Measurements from ENCODE around the gene CDCA7L. TPM values are rescaled to one million over a fixed set of nuclear protein-coding genes. Genes with fewer than 3 reads are reported as not detected.
"Not testable (repeated sequence)": the region's sequence is repeated elsewhere in the genome, so short reads cannot be mapped to it uniquely, and the experiment has no call there.

The CDCA7L gene
- polyA plus RNA-seq, 3 donors, result 5.8 to 17.5 (median 12.1) TPM

- WGBS, 3 donors, result 86 to 94% (median 89%) methylated on average over 3 of the region's 3 CpGs
- H3K27ac ChIP-seq (ENCODE audit: low read depth, low read length), result no peak overlapping the region
These were observed 30.6 kb downstream of the CDCA7L start for GRCh38 chr7:21915140-21915539.

GRCh38 chr7:21914671-21915070 is 31.0 kb downstream of the CDCA7L start:
- WGBS, 3 donors, result 80 to 95% (median 90%) methylated on average over 5 of the region's 5 CpGs
- H3K27ac ChIP-seq (ENCODE audit: low read depth, low read length), result no peak overlapping the region

GRCh38 chr7:21912931-21913780 is 32.5 kb downstream of the CDCA7L start:
- no peak overlapping the region for H3K27ac ChIP-seq (ENCODE audit: low read depth, low read length)
- WGBS, 3 donors, result 71 to 87% (median 71%) methylated on average over 8 of the region's 8 CpGs

GRCh38 chr7:21912305-21912704 is 33.4 kb downstream of the CDCA7L start:
- WGBS, 3 donors, result 71 to 74% (median 72%) methylated on average over 7 of the region's 7 CpGs
- H3K27ac ChIP-seq (ENCODE audit: low read depth, low read length), result no peak overlapping the region

- H3K27ac ChIP-seq (ENCODE audit: low read depth, low read length), result no peak overlapping the region
- WGBS, 3 donors, result 85 to 90% (median 88%) methylated on average over 8 of the region's 8 CpGs
These were observed 34.3 kb downstream of the CDCA7L start for GRCh38 chr7:21911341-21911875.

- no peak overlapping the region for H3K27ac ChIP-seq (ENCODE audit: low read depth, low read length)
- 87 to 93% (median 88%) methylated on average over 6 of the region's 6 CpGs for WGBS, 3 donors
These were observed 35.4 kb downstream of the CDCA7L start for GRCh38 chr7:21910253-21910652.

DNA sequence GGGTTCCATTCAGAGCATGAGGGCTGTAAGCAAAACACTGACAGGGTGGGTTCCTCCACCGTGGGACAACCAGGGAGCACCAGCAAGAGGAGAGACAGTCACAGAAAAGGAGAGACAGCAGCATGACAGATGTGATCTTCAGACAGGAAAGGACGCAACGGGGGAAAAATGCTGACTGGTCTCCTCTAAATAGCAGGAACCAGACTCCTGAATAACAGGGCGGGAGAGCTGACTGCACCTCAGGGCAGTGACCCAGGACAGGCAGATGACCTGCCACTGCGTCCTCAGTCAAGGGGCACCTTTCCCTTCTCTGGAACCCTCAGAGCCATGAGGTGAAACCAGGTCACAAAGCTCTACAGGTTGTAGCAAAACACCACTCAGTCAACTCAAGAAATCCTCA is 37.0 kb downstream of the CDCA7L start:
- WGBS, 3 donors, result 84 to 91% (median 90%) methylated on average over 5 of the region's 5 CpGs
- no peak overlapping the region for H3K27ac ChIP-seq (ENCODE audit: low read depth, low read length)

GRCh38 chr7:21903020-21903786 is 42.5 kb downstream of the CDCA7L start:
- H3K27ac ChIP-seq (ENCODE audit: low read depth, low read length), result no peak overlapping the region
- WGBS, 3 donors, result 92 to 93% (median 92%) methylated on average over 14 of the region's 14 CpGs

DNA sequence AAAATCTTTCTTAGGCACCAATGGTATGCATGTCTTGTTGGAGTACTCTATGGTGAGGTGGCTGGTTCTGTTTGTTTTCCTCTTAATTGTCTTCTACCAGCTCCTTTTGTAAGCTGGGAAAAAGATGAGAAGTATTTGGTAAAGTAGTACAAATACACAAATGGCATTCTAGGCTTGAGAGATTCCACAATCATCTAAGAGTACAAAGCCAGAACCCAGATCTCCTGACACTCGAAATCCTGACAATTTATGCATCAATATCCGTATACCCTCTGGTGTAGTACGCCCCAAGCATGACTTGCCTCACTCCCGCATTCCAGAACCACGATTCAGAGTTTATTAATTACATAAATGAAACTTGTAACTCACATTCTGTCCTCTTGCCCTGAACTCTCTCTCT is 43.5 kb downstream of the CDCA7L start:
- no peak overlapping the region for H3K27ac ChIP-seq (ENCODE audit: low read depth, low read length)
- WGBS, 3 donors, result 80 to 90% (median 87%) methylated on average over 5 of the region's 5 CpGs

- no peak overlapping the region for H3K27ac ChIP-seq (ENCODE audit: low read depth, low read length)
- WGBS, 3 donors, result 65 to 91% (median 67%) methylated on average over 17 of the region's 17 CpGs
These were observed 47.3 kb downstream of the CDCA7L start for GRCh38 chr7:21898265-21898930.

DNA sequence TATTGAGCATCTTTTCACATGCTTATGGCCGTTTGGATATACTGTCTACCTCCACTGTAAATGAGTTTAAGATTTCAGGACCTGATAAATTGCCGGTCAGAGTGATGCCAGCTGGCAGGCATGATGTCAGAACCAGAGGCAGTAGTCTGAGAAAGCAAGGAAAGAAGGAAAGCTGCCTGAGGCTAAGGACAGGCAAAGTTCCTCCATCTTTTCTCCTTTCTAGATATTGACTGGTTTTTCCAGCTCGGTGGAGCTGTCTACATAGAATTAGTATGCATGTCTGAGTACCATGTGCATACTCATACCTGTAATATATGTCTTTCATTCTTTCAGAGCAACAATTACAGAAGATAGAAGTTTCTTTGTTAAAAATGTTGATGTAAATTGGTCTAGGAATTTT is 52.3 kb downstream of the CDCA7L start:
- 82 to 91% (median 84%) methylated on average over 3 of the region's 3 CpGs for WGBS, 3 donors
- H3K27ac ChIP-seq (ENCODE audit: low read depth, low read length), result no peak overlapping the region

DNA sequence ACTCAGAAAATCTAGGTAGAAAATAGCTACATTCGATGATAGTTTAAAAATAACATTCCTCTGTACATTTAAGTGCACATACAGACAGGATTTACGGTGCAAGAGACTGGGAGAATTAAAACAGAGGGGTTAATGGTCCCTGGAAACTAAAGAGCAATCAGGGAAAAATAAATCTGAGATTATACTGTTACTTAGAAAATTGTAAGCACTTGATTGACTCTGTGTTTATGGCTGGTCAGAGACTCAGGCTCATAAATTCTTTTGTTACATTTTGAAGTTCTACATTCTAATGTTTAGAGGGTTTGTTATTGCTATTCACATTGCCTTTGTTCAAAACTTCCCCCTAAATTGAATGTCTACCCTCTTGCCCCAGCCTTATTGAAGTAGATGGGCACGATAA is 54.4 kb downstream of the CDCA7L start:
- H3K27ac ChIP-seq (ENCODE audit: low read depth, low read length), result no peak overlapping the region
- 61 to 93% (median 66%) methylated on average over 3 of the region's 3 CpGs for WGBS, 3 donors

DNA sequence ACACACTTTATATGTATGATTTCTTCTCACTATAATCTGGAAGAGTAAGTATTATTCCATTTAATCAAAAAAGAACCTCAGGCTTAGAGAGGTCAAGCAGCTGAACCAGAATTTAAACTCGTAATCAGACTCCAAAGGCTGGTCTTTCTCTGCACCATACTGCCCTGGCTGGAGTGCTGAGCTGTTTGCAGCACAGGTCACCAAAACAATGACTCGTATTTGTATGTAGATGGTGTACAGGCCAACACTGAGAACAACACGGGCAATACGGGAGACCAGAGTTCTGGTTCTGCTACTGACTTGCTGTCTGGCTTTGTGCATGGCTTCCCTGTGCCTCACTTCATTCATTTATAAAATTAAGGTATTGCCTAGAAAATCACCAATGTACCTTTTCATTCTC is 57.9 kb downstream of the CDCA7L start:
- 85 to 92% (median 86%) methylated on average over 4 of the region's 4 CpGs for WGBS, 3 donors
- no peak overlapping the region for H3K27ac ChIP-seq (ENCODE audit: low read depth, low read length)

GRCh38 chr7:21887353-21887752 is 58.3 kb downstream of the CDCA7L start:
- H3K27ac ChIP-seq (ENCODE audit: low read depth, low read length), result no peak overlapping the region
- 81 to 86% (median 81%) methylated on average over 2 of the region's 2 CpGs for WGBS, 3 donors

DNA sequence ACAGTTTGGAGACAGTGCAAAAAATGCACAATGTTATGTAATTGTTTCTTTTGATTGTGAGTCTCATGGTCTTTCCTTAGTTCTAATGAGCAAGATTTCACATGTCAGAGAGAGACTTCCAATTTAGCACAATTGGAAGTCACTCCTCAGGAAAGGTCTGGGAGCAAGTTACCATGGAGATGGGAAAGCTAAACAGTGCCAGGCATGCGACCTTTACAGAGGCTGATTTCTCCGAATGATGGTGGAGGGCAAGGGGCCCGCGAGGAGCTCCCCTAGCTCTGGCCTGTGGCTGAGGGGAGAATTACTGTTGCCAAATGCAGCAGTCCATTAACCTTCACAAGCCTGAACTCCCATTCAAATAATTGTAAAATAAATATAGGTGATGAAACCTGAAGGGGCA is 59.3 kb downstream of the CDCA7L start:
- WGBS, 3 donors, result 46 to 51% (median 48%) methylated on average over 4 of the region's 4 CpGs

DNA sequence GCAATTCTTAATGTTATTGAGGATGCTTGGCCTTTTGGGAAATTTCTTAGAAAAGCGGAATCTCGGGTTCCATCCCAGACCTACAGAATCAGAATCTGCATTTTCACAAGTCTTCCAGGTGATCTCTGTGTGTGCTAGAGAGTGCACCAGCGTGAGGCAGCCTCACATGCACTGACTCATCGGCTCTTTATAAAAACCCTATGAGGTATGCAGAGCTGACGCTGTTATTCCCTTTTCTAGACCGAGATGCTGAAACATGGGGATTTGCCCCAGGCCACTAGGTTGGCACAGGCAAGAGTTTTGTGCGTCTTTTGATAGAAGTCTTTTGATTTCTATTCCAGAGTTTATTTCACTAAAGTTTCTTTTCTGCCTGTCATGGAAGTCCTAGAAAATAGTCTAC is 61.2 kb downstream of the CDCA7L start:
- WGBS, 3 donors, result 94 to 96% (median 95%) methylated on average over 7 of the region's 7 CpGs
- H3K27ac ChIP-seq (ENCODE audit: low read depth, low read length), result no peak overlapping the region

More for the DNA sequence above, 59.3 kb downstream of the CDCA7L start:
- H3K27ac ChIP-seq (ENCODE audit: low read depth, low read length), result no peak overlapping the region

DNA sequence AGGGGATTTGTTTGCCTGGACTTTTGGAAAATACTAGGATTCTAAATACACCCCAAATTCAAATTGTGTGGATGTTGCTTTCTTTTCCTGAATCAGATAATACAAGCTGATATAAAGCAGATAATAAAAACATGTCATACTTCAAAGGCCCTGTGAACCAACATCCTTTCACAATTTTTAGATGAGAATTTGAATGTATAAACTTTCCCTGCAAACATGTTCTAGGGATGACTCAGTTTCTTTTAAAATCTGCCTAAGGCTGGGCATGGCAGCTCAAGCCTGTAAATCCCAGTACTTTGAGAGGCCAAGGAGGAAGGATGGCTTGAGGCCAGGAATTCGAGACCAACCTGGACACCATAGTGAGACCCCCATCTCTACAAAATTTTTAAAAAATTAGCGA is 62.2 kb downstream of the CDCA7L start:
- not testable (repeated sequence) for H3K27ac ChIP-seq (ENCODE audit: low read depth, low read length)
- WGBS, 3 donors, result 88 to 96% (median 89%) methylated on average over 2 of the region's 2 CpGs

DNA sequence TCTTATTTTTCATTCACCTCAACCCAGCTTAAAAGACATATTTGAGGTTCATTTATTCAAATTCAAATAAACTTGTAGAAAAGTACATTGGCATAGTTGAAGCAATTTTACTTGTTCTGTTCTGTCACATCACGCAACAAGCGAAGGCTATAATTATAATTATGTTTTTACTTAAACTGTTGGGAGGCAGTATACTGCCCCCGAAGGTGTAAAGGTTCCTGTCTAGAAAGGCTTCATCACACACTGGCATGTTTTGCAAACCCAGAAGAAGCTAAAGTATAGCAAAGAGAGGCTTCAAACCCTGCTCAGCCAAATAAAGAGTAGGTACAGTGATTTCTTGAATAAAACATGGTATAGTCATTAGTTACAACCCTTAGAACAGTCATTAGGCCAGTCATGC is 62.6 kb downstream of the CDCA7L start:
- 95 to 97% (median 95%) methylated on average over 3 of the region's 3 CpGs for WGBS, 3 donors
- H3K27ac ChIP-seq (ENCODE audit: low read depth, low read length), result no peak overlapping the region

All from adipose tissue (tissue), 3 donors.